ENCODE results near the gene CDH4. TPM values are rescaled to one million over a fixed set of nuclear protein-coding genes. Genes with fewer than 3 reads are reported as not detected.

Gene CDH4
- total and polyA plus RNA-seq, 2 donors (not counting 1 experiment from before 2014, with no cell fraction given) = not detected

- TF ChIP-seq CTCF (IDR thresholded peaks at IDR 0.05) (no peak), EZH2 (IDR thresholded peaks at IDR 0.05; ENCODE audit: borderline replicate concordance, insufficient read depth, low read depth, low read length, poor library complexity, severe bottlenecking) (no peak)
- Histone ChIP-seq H3K27ac (ENCODE audit: low read length in 2 of 2) (no peak overlapping the region), H3K36me3 (replicated peaks in 1 of 2; ENCODE audit: control extremely low read depth in 1 of 2, control insufficient read depth in 1 of 2, extremely low read depth in 1 of 2, insufficient read depth in 2 of 2, low read length in 1 of 2) (no peaks in the 10 kb centered on the region), H3K9me3 (ENCODE audit: control extremely low read depth in 1 of 3, control insufficient read depth in 2 of 3, insufficient read depth in 1 of 3, low read length in 2 of 3) (peaks cover 0 to 47% (median 0%) of the 10 kb centered on the region in 3 donors), H3K4me3 (ENCODE audit: control extremely low read depth in 1 of 5, extremely low read depth in 1 of 5, insufficient read depth in 1 of 5, low read depth in 2 of 5, low read length in 4 of 5) (no peak overlapping the region), H4K20me1 (ENCODE audit: control insufficient read depth, insufficient read depth, low read length, poor library complexity, severe bottlenecking) (no peaks in the 10 kb centered on the region), H3K4me1 (ENCODE audit: control insufficient read depth in 2 of 2, insufficient read depth in 2 of 2, low read length in 2 of 2) (no peaks in the 10 kb centered on the region), H3K4me2 (replicated peaks; ENCODE audit: low read depth, low read length, poor library complexity, severe bottlenecking) (no peak overlapping the region), H3K9ac (ENCODE audit: low read length) (no peak overlapping the region), H2AFZ (ENCODE audit: insufficient read depth, low read depth, low read length, poor library complexity, severe bottlenecking) (no peak overlapping the region), H3K27me3 (replicated peaks in 1 of 4; ENCODE audit: control extremely low read depth in 1 of 4, control insufficient read depth in 3 of 4, insufficient read depth in 4 of 4, low read length in 3 of 4) (no peaks in the 10 kb centered on the region), H3K79me2 (ENCODE audit: control insufficient read depth, insufficient read depth, low read length) (no peaks in the 10 kb centered on the region)
- no peak for DNase-seq
- CTCF ChIA-PET = no interaction called here
- WGBS (ENCODE audit: insufficient coverage) = 95% methylated on average over 14 of the region's 14 CpGs
- POLR2A ChIA-PET = no interaction called here
- Mint-ChIP-seq H3K4me1 (no peaks in the 10 kb centered on the region), H3K9me3 (ENCODE audit: insufficient read depth) (no peaks in the 10 kb centered on the region), H3K27ac (no peak overlapping the region), H3K4me3 (no peak overlapping the region), H3K27me3 (no peaks in the 10 kb centered on the region)
- no peak for ATAC-seq (ENCODE audit: low read depth)
- intact Hi-C loops (cut with micrococcal nuclease) = no loop called here
These were observed 449.3 kb downstream of the CDH4 start for GRCh38 chr20:61701401-61701800.

- POLR2A ChIA-PET = no interaction called here
- Mint-ChIP-seq H3K9me3 (ENCODE audit: insufficient read depth) (no peaks in the 10 kb centered on the region), H3K4me1 (no peaks in the 10 kb centered on the region), H3K4me3 (no peak overlapping the region), H3K27ac (no peak overlapping the region), H3K27me3 (no peaks in the 10 kb centered on the region)
- no peak overlapping the region for H3K9ac ChIP-seq (ENCODE audit: low read length)
- no peak overlapping the region for H3K4me3 ChIP-seq (ENCODE audit: control extremely low read depth in 1 of 5, extremely low read depth in 1 of 5, insufficient read depth in 1 of 5, low read depth in 2 of 5, low read length in 4 of 5)
- intact Hi-C loops (cut with micrococcal nuclease) = no loop called here
- no peak for ATAC-seq (ENCODE audit: low read depth)
- H3K4me1 ChIP-seq (ENCODE audit: control insufficient read depth in 2 of 2, insufficient read depth in 2 of 2, low read length in 2 of 2) = no peaks in the 10 kb centered on the region
- no peaks in the 10 kb centered on the region for H4K20me1 ChIP-seq (ENCODE audit: control insufficient read depth, insufficient read depth, low read length, poor library complexity, severe bottlenecking)
- TF ChIP-seq EZH2 (IDR thresholded peaks at IDR 0.05; ENCODE audit: borderline replicate concordance, insufficient read depth, low read depth, low read length, poor library complexity, severe bottlenecking) (no peak), CTCF (IDR thresholded peaks at IDR 0.05) (no peak)
- H3K27ac ChIP-seq (ENCODE audit: low read length in 2 of 2) = no peak overlapping the region
- no peak overlapping the region for H2AFZ ChIP-seq (ENCODE audit: insufficient read depth, low read depth, low read length, poor library complexity, severe bottlenecking)
- H3K9me3 ChIP-seq (ENCODE audit: control extremely low read depth in 1 of 3, control insufficient read depth in 2 of 3, insufficient read depth in 1 of 3, low read length in 2 of 3) = peaks cover 0 to 46% (median 0%) of the 10 kb centered on the region in 3 donors
- WGBS (ENCODE audit: insufficient coverage) = 97% methylated on average over 12 of the region's 12 CpGs
- CTCF ChIA-PET = no interaction called here
- H3K4me2 ChIP-seq (replicated peaks; ENCODE audit: low read depth, low read length, poor library complexity, severe bottlenecking) = no peak overlapping the region
- H3K79me2 ChIP-seq (ENCODE audit: control insufficient read depth, insufficient read depth, low read length) = no peaks in the 10 kb centered on the region
- H3K27me3 ChIP-seq (replicated peaks in 1 of 4; ENCODE audit: control extremely low read depth in 1 of 4, control insufficient read depth in 3 of 4, insufficient read depth in 4 of 4, low read length in 3 of 4) = no peaks in the 10 kb centered on the region
- H3K36me3 ChIP-seq (replicated peaks in 1 of 2; ENCODE audit: control extremely low read depth in 1 of 2, control insufficient read depth in 1 of 2, extremely low read depth in 1 of 2, insufficient read depth in 2 of 2, low read length in 1 of 2) = no peaks in the 10 kb centered on the region
- DNase-seq = no peak
These were observed 449.7 kb downstream of the CDH4 start for GRCh38 chr20:61701802-61702201.

Measured in B cell (primary cell).